A172 (cell line): ENCODE measurements around the gene TENM4. TPM values are rescaled to one million over a fixed set of nuclear protein-coding genes. Genes with fewer than 3 reads are reported as not detected.
"Not testable (repeated sequence)": the region's sequence is repeated elsewhere in the genome, so short reads cannot be mapped to it uniquely, and the experiment has no call there.

ENCODE experiments used
- DNase-seq: peaks from one replicate; pipeline ENCODE4 v3.0.0-alpha.2; 2015; ENCODE audit warnings: low spot score
- total RNA-seq: library from RNA; depleted of rRNA; stranded (reverse); fragments of >200 nt; shearing (Covaris generic); gene quantifications from 2 replicates; pipeline ENCODE4 v1.2.3, GENCODE V29; 2014

TENM4 gene
- total RNA-seq, 1 experiment from 2014 or later = 0.91 TPM

GRCh38 chr11:79021601-79022000, 419.2 kb downstream of the TENM4 start:
- DNase-seq = no peak

GRCh38 chr11:79019975-79020374, 420.9 kb downstream of the TENM4 start:
- DNase-seq = no peak

DNA sequence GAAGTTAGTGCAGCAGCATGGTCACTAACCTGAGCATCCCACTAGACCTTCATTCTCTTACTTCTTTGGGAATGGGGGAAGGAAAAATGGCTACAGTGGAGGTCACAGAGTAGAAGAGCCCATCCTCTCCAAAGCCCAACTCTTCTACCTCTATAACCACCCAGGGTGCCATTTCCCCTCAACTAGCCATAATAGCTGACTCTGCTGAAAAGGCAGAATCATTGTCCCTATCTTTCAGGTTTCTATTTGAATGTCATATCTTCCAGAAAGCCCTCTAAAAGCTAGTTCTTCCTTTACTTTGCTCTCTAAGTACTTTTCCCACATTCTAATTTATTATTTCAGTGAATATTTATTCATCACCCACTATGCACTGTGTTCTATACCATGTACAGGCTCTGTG, 421.6 kb downstream of the TENM4 start:
- no peak for DNase-seq

GRCh38 chr11:79018371-79018849, 422.4 kb downstream of the TENM4 start:
- DNase-seq = peak; percentile 38

GRCh38 chr11:79017811-79018210, 423.0 kb downstream of the TENM4 start:
- no peak for DNase-seq

DNA sequence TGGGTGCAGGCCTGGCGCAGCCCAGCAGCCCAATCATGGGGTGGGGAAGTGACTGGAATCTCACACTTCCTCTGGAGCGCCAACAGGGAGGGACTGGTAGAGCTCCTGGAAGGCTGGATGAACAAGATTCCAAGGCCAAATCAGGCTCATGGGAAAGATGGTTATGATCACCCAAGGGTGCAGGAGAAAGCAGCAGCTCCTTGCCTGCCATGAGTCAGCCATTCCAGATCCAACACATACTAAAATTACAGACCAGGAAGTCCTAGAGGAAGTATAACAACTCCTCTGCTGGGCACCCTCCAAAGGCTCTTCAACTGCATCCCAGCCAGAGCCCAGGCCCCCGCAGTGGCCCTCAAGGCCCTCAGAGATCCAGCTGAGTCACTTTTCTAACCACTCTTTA, 427.3 kb downstream of the TENM4 start:
- no peak for DNase-seq

DNA sequence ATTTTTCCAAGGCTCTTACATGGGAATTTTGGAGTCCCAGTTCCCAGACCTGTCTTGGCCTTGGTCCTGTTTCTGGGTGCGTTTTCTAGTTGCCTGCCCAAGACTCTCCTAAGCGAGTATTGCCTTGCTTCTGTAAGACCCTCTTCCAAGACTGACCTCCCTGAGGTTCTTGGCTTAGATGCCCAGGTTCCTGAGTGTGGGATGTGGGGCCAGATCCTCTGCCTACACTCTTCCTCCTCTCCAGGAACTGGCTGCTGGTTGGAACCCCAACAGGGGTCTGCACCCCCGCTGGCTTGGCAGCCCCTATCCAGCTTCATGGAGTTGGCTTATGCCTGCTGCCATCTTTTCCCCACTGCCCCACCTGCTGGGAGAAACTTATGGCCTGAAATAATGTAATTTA, 429.5 kb downstream of the TENM4 start:
- DNase-seq = no peak

DNA sequence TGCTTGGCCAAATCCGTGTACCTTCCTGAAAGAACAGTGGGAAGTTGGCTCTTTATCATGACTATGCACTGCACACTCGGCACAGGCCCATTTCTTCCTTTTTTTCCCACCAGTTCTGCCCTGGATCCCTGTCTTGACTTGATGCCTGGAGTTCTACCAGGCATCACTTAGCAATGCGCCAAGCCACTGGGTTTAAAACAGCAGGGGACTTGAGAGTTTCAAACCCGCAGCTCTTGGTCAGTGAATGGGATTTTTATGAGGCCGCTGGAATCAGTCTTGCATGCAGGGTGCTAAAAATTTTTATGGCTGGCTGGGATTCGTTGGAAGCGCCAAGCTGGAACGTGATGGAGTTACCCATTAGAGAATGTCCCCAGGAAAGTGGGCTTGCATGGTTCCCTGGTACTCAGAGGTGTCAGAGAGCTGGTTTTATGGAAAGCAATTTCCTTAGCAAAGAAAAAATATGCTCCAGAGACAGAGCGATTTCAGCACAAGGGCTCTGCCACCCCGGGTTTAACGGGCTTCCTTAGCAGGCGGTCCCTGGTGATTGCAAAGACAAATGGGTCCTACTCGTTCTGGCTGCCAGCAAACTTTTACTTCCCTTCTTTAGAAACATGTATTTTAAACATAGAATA, 432.9 kb downstream of the TENM4 start:
- DNase-seq = no peak

DNA sequence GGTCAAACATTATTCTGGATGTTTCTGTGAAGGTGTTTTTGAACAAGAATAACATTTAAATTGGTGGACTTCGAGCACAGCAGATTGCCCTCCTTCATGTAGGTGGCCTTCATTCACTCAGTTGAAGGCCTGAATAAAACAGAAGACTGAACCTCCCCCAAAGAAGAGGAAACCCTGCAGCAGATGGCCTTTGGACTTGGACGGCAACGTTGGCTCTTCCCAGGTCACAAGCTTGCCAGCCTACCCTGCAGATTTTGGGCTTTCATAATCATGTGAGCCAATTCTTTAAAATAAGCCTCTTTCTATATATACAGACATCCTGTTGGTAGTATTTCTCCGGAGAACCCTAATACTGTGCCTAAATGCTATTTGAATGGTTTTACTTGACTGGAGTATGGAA, 434.0 kb downstream of the TENM4 start:
- DNase-seq = no peak

DNA sequence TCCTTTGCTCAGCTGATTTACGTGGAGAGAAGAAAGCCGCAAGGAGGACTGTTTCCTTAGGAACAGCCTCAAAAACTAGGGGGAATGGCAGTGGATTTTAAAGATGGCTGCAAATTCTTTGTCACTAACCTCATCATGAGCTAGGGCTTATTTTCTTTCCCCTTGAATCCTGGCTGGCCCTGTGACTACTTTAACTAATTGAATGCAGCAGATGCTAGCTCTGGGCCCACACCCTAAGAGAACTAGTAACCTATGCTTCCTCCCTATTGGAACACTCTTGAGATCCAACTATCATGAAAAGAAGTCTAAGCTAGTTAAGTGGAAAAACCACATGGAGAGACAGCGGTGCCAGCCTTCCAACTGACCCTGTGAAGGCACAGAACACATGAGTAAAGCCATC, 444.8 kb downstream of the TENM4 start:
- DNase-seq = no peak

DNA sequence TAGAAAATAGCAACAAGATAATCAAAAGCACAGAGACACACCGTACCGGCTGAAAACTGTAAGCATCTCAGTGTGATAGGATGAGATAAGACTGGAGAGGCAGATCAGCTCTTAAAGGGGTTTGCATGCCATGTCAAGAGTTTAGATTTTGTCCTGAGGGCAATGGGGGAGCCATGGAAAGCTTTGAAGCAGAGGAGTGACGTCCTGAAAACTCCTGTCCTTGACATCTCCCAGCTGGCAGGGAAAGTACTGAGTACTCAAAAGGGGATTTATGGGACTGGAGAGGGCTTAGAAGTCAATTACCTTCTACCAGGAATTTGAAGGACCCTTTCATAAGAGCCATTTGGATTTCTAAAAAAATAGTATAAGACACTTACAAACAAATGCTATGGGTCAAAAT, 445.7 kb downstream of the TENM4 start:
- DNase-seq = no peak

DNA sequence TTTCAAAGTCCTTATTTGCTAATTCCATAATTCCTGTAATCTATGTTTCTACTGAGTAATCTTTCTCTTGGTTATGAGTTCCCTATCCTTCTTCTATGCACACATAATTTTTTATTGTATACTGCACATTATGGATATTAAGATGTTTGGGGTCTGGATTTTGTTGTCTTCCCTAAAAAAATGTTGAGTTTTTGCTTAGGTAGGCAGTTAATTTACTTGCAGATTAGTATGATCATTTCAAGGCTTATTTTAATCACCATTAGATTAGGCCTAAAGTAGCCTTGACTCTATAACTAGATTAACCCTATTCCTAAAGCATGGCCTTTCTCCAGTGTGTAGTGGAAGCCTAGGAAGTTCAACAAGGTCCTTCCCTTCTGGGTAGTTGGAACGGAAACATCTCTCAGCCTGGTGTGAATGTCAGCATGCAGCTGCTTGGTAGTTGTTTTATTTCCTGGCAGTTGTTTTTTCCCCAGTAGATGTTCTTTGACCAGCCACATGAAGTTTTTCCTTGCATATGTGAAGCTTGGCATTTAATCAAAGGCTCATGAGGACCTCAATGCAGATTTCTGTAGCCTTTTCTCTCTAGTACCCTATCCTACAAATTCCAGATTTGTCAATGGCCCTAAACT, 446.9 kb downstream of the TENM4 start:
- no peak for DNase-seq

DNA sequence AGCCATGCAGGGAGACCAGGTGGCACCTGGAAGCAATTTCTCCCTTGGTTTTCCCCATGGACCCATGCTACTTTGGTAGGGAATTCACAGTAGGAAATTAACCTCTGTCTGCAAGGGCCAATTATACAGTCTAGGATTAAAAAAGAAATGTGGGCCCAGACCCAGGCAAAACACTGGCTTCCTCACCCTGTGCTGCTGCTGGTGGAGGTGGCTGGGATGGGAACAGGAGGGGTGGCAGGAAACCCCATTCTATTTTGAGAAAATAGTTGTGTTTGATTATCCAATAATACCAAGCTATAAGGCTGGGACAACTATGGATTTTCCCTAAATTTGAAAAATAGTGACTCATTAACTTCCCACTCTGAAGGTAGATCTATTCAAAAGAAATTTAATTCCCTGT, 449.1 kb downstream of the TENM4 start:
- DNase-seq = no peak

- DNase-seq = no peak
Observed at GRCh38 chr11:78990261-78990660, 450.6 kb downstream of the TENM4 start.

DNA sequence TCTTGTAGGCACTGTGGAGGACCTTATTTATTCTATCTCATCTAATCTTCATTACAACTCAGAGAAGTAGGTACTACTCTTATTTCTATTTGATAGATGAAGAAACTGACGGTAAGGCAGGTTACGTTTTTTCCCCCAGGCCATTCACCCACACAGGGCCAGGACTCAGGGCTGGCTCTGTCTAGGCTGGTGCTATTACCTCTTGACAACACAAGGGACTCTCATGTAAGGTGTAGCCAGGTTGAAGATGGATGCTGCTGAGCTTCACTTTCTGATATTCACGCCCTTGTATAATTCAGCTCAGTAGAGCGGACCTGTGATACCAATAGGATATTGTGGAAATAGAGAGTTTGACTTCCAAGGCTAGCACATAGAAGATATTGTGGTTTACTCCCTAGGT, 453.1 kb downstream of the TENM4 start:
- no peak for DNase-seq

GRCh38 chr11:78986305-78986704, 454.5 kb downstream of the TENM4 start:
- no peak for DNase-seq

DNA sequence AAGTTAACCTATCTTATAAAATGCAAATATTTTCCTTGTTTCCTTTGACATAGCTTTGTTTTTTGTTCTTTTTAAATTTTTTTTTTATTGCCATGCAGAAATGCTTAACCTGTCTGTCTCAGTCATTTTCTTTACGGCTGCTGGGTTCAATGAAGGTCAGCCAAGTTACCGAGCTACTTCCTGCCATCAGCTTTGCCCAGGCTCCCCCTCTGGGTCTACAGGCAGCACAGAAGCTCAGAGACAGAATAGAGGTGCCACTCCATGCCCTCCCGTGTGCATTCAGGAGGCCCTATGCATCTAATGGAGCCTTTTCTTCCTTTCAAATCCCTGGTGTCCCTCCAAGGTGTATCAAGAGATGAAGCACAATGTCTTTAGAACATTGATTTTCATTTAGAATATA, 455.2 kb downstream of the TENM4 start:
- no peak for DNase-seq

DNA sequence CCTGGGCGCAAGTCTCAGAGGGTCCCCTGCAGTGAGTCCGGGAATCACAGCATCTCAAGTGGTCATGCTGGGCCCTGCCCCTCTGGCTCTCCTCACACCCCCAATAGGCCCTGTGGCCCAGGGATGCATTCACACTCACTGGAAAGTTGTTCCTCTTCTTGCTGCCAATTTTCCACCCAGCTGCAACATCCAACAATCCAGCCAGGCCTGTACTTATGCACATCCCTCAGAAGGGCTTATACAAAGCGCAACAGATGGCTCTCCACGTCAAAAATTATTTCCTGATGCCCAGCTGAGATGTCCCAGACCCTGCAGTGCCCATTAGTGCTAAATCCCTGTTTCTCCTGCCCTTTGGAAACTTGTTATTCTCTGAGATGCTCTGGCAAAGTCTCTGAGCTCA, 458.4 kb downstream of the TENM4 start:
- no peak for DNase-seq

DNA sequence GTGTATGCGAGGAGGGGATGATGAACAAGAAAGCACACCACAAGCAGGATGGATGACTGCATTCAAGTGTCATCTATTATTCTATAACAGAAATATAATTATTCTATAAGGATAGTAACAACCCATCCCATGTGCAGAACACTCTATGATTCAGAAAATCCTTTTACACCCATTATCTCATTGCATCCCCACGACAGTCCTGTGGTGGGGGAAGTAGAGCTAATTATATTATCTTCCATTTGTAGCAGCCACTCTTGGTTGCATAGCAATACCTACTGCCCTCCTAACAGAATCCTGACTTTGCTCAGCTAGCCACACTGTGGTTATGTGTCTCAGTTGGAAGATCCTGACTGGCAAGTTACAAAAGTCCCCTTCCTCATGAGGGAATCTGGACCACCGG, 459.7 kb downstream of the TENM4 start:
- no peak for DNase-seq

DNA sequence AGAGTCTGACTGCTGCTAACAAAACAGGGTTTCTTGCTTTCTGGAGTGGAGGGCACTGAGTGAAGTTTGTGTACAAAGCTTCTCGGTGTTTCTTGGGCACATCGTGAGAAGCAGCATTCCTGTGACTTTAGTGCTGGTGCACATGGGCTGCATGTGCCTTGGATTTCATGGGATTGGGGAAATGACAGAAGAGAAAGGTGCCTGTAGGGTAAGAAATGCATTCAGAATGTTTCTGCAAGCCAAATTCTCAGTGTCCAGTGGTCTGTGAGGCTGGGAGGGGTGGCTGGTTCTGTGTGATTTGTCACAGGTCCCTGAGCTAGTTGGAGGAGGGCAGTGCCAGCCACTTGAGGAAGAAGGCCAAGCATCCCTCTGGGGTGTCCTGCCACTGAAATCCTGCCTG, 462.0 kb downstream of the TENM4 start:
- DNase-seq = no peak

GRCh38 chr11:78977848-78978247, 463.0 kb downstream of the TENM4 start:
- DNase-seq = not testable (repeated sequence)

GRCh38 chr11:78977009-78977408, 463.8 kb downstream of the TENM4 start:
- DNase-seq = no peak

DNA sequence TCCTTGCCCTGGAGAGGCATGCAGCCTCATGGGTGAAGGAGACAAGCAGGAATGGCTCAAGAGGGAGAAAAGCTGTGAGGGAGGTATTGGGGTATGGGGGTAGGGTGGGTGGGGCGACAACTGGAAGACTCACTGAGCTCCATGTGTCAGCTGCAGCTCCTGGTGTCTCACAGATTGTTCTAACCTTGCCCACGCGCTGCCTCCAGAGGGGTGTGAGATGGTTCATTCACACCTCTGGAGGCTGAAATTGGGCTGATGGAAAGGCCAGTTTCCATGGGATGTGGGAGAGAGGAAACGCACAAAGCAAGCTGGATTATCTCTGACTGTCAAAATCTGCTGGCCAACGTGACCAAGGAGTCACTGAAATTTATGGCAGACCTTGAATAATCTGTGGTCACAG, 465.7 kb downstream of the TENM4 start:
- no peak for DNase-seq

GRCh38 chr11:78973876-78974275, 467.0 kb downstream of the TENM4 start:
- DNase-seq = no peak
